T-helper 1 cell treated with Interleukin-12 subunit alpha and Interleukin-12 subunit beta and Interleukin-4 antibody, amounts not matched to agents 30 μg/mL and 1 μg/mL, for 36 hours (primary cell): ENCODE results near the gene PALS1.
"Not testable (repeated sequence)": the region's sequence is repeated elsewhere in the genome, so short reads cannot be mapped to it uniquely, and the experiment has no call there.

Experiments used
- H3K27ac Mint-ChIP-seq: one replicate; pipeline ENCODE4 v1.8.0; 2021; ENCODE audit warnings: mild to moderate bottlenecking, mixed read lengths
- H3K27me3 Mint-ChIP-seq: one replicate; pipeline ENCODE4 v1.8.0; 2021; ENCODE audit warnings: low read depth, mixed read lengths
- H3K36me3 Mint-ChIP-seq: one replicate; pipeline ENCODE4 v1.8.0; 2021; ENCODE audit warnings: low read depth, mixed read lengths
- H3K4me1 Mint-ChIP-seq: one replicate; pipeline ENCODE4 v1.8.0; 2021; ENCODE audit warnings: low read depth, mixed read lengths
- H3K4me3 Mint-ChIP-seq: one replicate; pipeline ENCODE4 v1.8.0; 2021; ENCODE audit warnings: mild to moderate bottlenecking, moderate library complexity, mixed read lengths
- H3K9me3 Mint-ChIP-seq: one replicate; pipeline ENCODE4 v1.8.0; 2021; ENCODE audit warnings: mixed read lengths

Gene PALS1

GRCh38 chr14:67269298-67270060 is 28.2 kb downstream of the PALS1 start:
- no peak overlapping the region for H3K27ac Mint-ChIP-seq
- H3K27me3 Mint-ChIP-seq, result no peaks in the 10 kb centered on the region
- H3K9me3 Mint-ChIP-seq, result no peaks in the 10 kb centered on the region
- H3K4me3 Mint-ChIP-seq, result no peak overlapping the region
- peaks cover 4% of the 10 kb centered on the region for H3K36me3 Mint-ChIP-seq
- peaks cover 7% of the 10 kb centered on the region for H3K4me1 Mint-ChIP-seq

- H3K4me3 Mint-ChIP-seq, result no peak overlapping the region
- H3K4me1 Mint-ChIP-seq, result peaks cover 7% of the 10 kb centered on the region
- no peaks in the 10 kb centered on the region for H3K27me3 Mint-ChIP-seq
- H3K9me3 Mint-ChIP-seq, result no peaks in the 10 kb centered on the region
- H3K36me3 Mint-ChIP-seq, result peaks cover 4% of the 10 kb centered on the region
- H3K27ac Mint-ChIP-seq, result no peak overlapping the region
Measured at GRCh38 chr14:67270145-67270753, 29.0 kb downstream of the PALS1 start.

DNA sequence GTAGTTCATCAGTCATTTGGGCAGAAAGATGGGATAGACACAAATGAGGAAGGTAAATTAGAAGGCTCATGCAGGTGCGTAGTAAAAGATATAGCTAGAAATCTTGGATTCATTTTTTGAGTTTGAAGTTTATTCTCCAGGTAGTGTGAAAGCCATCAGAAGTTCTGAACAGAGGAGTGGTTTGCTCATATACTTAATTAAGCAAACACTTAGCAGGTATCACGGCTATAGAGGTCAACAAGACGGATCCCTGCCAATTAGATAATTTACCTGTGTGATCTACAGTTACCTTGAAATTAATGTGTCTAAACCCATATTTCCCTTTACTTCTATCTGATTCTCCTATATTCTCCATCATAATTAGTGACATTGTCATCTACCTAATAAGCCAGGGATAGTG is 29.7 kb downstream of the PALS1 start:
- Mint-ChIP-seq H3K36me3 (peaks cover 4% of the 10 kb centered on the region), H3K27ac (no peak overlapping the region), H3K27me3 (no peaks in the 10 kb centered on the region), H3K4me3 (no peak overlapping the region), H3K9me3 (no peaks in the 10 kb centered on the region), H3K4me1 (peaks cover 7% of the 10 kb centered on the region)

GRCh38 chr14:67273281-67273680 is 32.0 kb downstream of the PALS1 start:
- not testable (repeated sequence) for H3K27ac Mint-ChIP-seq, H3K27me3 Mint-ChIP-seq, H3K4me3 Mint-ChIP-seq, H3K36me3 Mint-ChIP-seq, H3K4me1 Mint-ChIP-seq, H3K9me3 Mint-ChIP-seq

DNA sequence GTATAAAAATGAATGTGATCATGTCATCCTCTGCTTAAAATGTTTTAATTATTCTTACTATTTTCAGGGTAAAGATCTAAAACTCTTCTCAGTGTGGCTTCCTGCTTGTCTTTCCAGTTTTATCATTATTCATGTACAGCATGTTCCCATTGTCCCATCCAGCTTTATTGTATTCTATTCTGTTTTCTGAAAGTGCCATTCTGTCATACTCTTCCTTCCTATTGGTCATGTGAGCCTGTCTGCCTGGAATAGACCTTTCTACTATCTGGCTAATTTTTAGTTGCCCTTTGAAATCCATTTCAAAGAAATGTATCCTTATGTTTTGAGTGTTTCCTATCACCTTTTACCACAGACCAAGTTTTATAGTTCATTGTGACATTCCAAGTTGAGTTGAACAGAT is 34.9 kb downstream of the PALS1 start:
- H3K9me3 Mint-ChIP-seq, result no peaks in the 10 kb centered on the region
- no peaks in the 10 kb centered on the region for H3K27me3 Mint-ChIP-seq
- peaks cover 4% of the 10 kb centered on the region for H3K36me3 Mint-ChIP-seq
- no peak overlapping the region for H3K27ac Mint-ChIP-seq
- no peaks in the 10 kb centered on the region for H3K4me1 Mint-ChIP-seq
- H3K4me3 Mint-ChIP-seq, result no peak overlapping the region

- H3K36me3 Mint-ChIP-seq, result no peaks in the 10 kb centered on the region
- no peaks in the 10 kb centered on the region for H3K9me3 Mint-ChIP-seq
- no peaks in the 10 kb centered on the region for H3K27me3 Mint-ChIP-seq
- no peaks in the 10 kb centered on the region for H3K4me1 Mint-ChIP-seq
- H3K4me3 Mint-ChIP-seq, result no peak overlapping the region
- H3K27ac Mint-ChIP-seq, result no peak overlapping the region
Measured at GRCh38 chr14:67280506-67280905, 39.3 kb downstream of the PALS1 start.

DNA sequence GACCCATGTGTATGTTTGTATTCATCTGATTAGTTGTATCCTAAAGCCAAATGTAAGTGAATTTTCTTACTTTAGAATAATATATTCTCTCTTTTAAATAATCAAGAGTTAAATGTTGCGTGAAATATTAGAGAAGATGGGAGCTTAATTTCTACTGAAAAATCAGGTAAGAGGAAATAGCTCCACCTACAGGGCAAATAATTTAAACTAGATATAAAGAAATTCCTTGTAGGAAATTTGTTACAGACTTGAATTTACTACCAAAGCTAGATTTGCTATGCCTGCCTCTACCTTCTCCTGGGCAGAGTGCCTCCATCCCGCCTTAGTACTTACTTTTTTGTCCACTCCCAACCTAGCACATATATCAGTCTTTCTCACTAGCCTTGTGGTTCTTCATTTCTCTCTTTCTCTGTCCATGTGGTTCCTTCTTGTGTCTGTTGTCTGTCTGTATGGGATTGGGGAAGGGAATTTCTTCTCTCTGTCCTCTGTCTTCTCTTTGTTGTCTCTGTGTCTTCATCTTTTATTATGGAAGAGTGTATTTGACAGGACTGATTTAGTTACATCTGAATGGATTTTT is 44.7 kb downstream of the PALS1 start:
- Mint-ChIP-seq H3K9me3 (no peaks in the 10 kb centered on the region), H3K4me1 (no peaks in the 10 kb centered on the region), H3K27ac (no peak overlapping the region), H3K27me3 (no peaks in the 10 kb centered on the region), H3K36me3 (no peaks in the 10 kb centered on the region), H3K4me3 (no peak overlapping the region)
